ENCODE results near the gene MYLK. TPM values are rescaled to one million over a fixed set of nuclear protein-coding genes. Genes with fewer than 3 reads are reported as not detected.

Gene MYLK
- total and polyA plus RNA-seq, 9 of the 15 experiments (the other 6 are each of a cell fraction or from before 2014, with no cell fraction given): 0.11 to 0.53 (median 0.18) TPM; not detected in 2

- POLR2A ChIA-PET: no interaction called here
Measured at GRCh38 chr3:123658118-123658851, 225.8 kb downstream of the MYLK start.

More at GRCh38 chr3:123658118-123658851, 225.8 kb downstream of the MYLK start:
- in situ Hi-C loops (cut with MboI) (no loop called here), intact Hi-C loops (cut with micrococcal nuclease) (no loop called here)
- Histone ChIP-seq H3K4me1 (replicated peaks in 1 of 2; ENCODE audit: control insufficient read depth in 2 of 2, insufficient read depth in 2 of 2, low read length in 2 of 2) (no peaks in the 10 kb centered on the region), H4K20me1 (replicated peaks; ENCODE audit: control insufficient read depth, insufficient read depth, low read length) (no peaks in the 10 kb centered on the region), H3K9me3 (replicated peaks; ENCODE audit: control insufficient read depth, insufficient read depth, low read depth, low read length) (peaks cover 2% of the 10 kb centered on the region), H3K27me3 (ENCODE audit: control insufficient read depth in 2 of 2, insufficient read depth in 2 of 2, low read length in 2 of 2) (no peaks in the 10 kb centered on the region; a peak in 1 of 5 replicates), H3K9ac (ENCODE audit: insufficient read depth in 1 of 2, low read depth in 2 of 2, low read length in 2 of 2) (no peak overlapping the region), H2AFZ (ENCODE audit: low read depth, low read length) (no peak overlapping the region), H3K27ac (ENCODE audit: extremely low read depth, low read depth, low read length) (no peak overlapping the region), H3K4me2 (ENCODE audit: insufficient read depth, low read length) (no peak overlapping the region), H3K9me1 (ENCODE audit: control insufficient read depth, insufficient read depth, low read length) (no peaks in the 10 kb centered on the region), H3K4me3 (no peak overlapping the region), H3K79me2 (ENCODE audit: control insufficient read depth, insufficient read depth, low read length) (no peaks in the 10 kb centered on the region), H3K36me3 (ENCODE audit: control insufficient read depth, insufficient read depth, low read length) (no peaks in the 10 kb centered on the region)
- BruUV-seq (replicated peaks): no TSS peak
- DNase-seq (ENCODE audit: extremely low read depth in 1 of 4, low spot score in 3 of 4) (no peak), ATAC-seq (no peak), FAIRE-seq (no peak)
- CTCF ChIA-PET (ENCODE audit: low intra/inter-chr PET ratio): no interaction called here
- TF ChIP-seq ZNF655 (CRISPR knock-in tag; IDR thresholded peaks at IDR 0.05): no peak
- no peak for TF ChIP-seq MXD1 (CRISPR knock-in tag; IDR thresholded peaks at IDR 0.05; ENCODE audit: borderline replicate concordance, poor library complexity, severe bottlenecking)
- TF ChIP-seq ZNF175 (CRISPR knock-in tag; IDR thresholded peaks at IDR 0.05; ENCODE audit: low read depth): no peak
- TF ChIP-seq MCM7 (IDR thresholded peaks at IDR 0.05): no peak
- TF ChIP-seq KDM5B (IDR thresholded peaks at IDR 0.05; ENCODE audit: insufficient replicate concordance, low read depth, low read length): no peak
- no peak for TF ChIP-seq NR3C1 (CRISPR knock-in tag; IDR thresholded peaks at IDR 0.05)
- TF ChIP-seq NR1H2 (CRISPR knock-in tag; IDR thresholded peaks at IDR 0.05): no peak
- TF ChIP-seq SRSF3 (IDR thresholded peaks at IDR 0.05; ENCODE audit: insufficient read depth, low read length): no peak
- no peak for TF ChIP-seq KDM4B (IDR thresholded peaks at IDR 0.05; ENCODE audit: borderline replicate concordance in 2 of 2, low read depth in 1 of 2)
- no peak for TF ChIP-seq GTF2B (IDR thresholded peaks at IDR 0.05; ENCODE audit: extremely low read depth, insufficient read length)
- whole genome bisulfite sequencing (ENCODE audit: insufficient coverage, low coverage, missing lambda C conversion rate): 0% methylated on average over 1 of the region's 1 CpG

Data from K562 (cell line).